Stomach smooth muscle (tissue), 2 donors: ENCODE results near the gene GSTA1.
"Not testable (repeated sequence)": the region's sequence is repeated elsewhere in the genome, so short reads cannot be mapped to it uniquely, and the experiment has no call there.

Experiments
- H3K27ac ChIP-seq: one replicate; pipeline ENCODE4 v1.7.0; 2013; ENCODE audit warnings: mild to moderate bottlenecking, low read length, inconsistent platforms
- H3K27me3 ChIP-seq, 2 donors: one replicate each; pipeline ENCODE4 v1.7.0; 2013; ENCODE audit warnings: low read length in 2 of 2; ENCODE audit not compliant: insufficient read depth in 2 of 2, control insufficient read depth in 1 of 2
- H3K36me3 ChIP-seq, 2 donors: one replicate each; pipeline ENCODE4 v1.7.0; 2013; ENCODE audit warnings: low read length in 2 of 2; ENCODE audit not compliant: control insufficient read depth in 2 of 2, insufficient read depth in 2 of 2
- H3K4me1 ChIP-seq: one replicate; pipeline ENCODE4 v1.7.0; 2013; ENCODE audit warnings: low read length; ENCODE audit not compliant: control insufficient read depth, insufficient read depth
- H3K4me3 ChIP-seq, 2 donors: one replicate each; pipeline ENCODE4 v1.7.0; 2013; ENCODE audit warnings: low read length in 2 of 2
- H3K9ac ChIP-seq, 2 donors: one replicate each; pipeline ENCODE4 v1.7.0; 2013; ENCODE audit warnings: low read length in 2 of 2, mild to moderate bottlenecking in 1 of 2
- H3K9me3 ChIP-seq, 2 donors: one replicate each; pipeline ENCODE4 v1.7.0; 2013; ENCODE audit warnings: low read length in 2 of 2; ENCODE audit not compliant: control insufficient read depth in 2 of 2
- donor health status: healthy.
- donor health status: Pancreatic carcinoma.

The GSTA1 gene

GRCh38 chr6:52752310-52752709 is 51.3 kb downstream of the GSTA1 start:
- Histone ChIP-seq H3K4me3 (no peak overlapping the region), H3K4me1 (no peaks in the 10 kb centered on the region), H3K9ac (no peak overlapping the region), H3K36me3 (no peaks in the 10 kb centered on the region), H3K27ac (no peak overlapping the region), H3K9me3 (peaks cover 3 to 6% of the 10 kb centered on the region in 2 donors), H3K27me3 (no peaks in the 10 kb centered on the region)

GRCh38 chr6:52749556-52750152 is 54.0 kb downstream of the GSTA1 start:
- no peaks in the 10 kb centered on the region for H3K4me1 ChIP-seq
- H3K27me3 ChIP-seq = no peaks in the 10 kb centered on the region
- H3K4me3 ChIP-seq = no peak overlapping the region
- H3K9ac ChIP-seq = no peak overlapping the region
- H3K36me3 ChIP-seq = no peaks in the 10 kb centered on the region
- peaks cover 3 to 6% of the 10 kb centered on the region in 2 donors for H3K9me3 ChIP-seq
- no peak overlapping the region for H3K27ac ChIP-seq

- not testable (repeated sequence) for H3K27me3 ChIP-seq, H3K9me3 ChIP-seq, H3K4me1 ChIP-seq, H3K9ac ChIP-seq, H3K4me3 ChIP-seq, H3K36me3 ChIP-seq, H3K27ac ChIP-seq
These were observed 56.3 kb downstream of the GSTA1 start for GRCh38 chr6:52747301-52747700.

GRCh38 chr6:52746213-52746612 is 57.4 kb downstream of the GSTA1 start:
- Histone ChIP-seq H3K9me3 (peaks cover 3 to 7% of the 10 kb centered on the region in 2 donors), H3K9ac (no peak overlapping the region), H3K4me1 (no peaks in the 10 kb centered on the region), H3K36me3 (no peaks in the 10 kb centered on the region), H3K4me3 (no peak overlapping the region), H3K27me3 (no peaks in the 10 kb centered on the region), H3K27ac (no peak overlapping the region)

GRCh38 chr6:52745764-52746201 is 57.8 kb downstream of the GSTA1 start:
- Histone ChIP-seq H3K9me3 (peaks cover 2 to 5% of the 10 kb centered on the region in 2 donors), H3K27me3 (no peaks in the 10 kb centered on the region), H3K4me1 (no peaks in the 10 kb centered on the region), H3K9ac (no peak overlapping the region), H3K36me3 (no peaks in the 10 kb centered on the region), H3K4me3 (no peak overlapping the region), H3K27ac (no peak overlapping the region)

- Histone ChIP-seq H3K27ac (no peak overlapping the region), H3K27me3 (no peaks in the 10 kb centered on the region), H3K4me1 (no peaks in the 10 kb centered on the region), H3K4me3 (no peak overlapping the region), H3K9ac (no peak overlapping the region), H3K9me3 (peaks cover 4 to 10% of the 10 kb centered on the region in 2 donors), H3K36me3 (no peaks in the 10 kb centered on the region)
These were observed 61.7 kb downstream of the GSTA1 start for GRCh38 chr6:52741872-52742271.
